CD4-positive, alpha-beta T cell (primary cell): ENCODE data around the gene KCNE3. TPM values are rescaled to one million over a fixed set of nuclear protein-coding genes. Genes with fewer than 3 reads are reported as not detected.

Experiments
- ATAC-seq: fragments of 200-7000 bp; cut with Tn5 transposase; one replicate; pipeline ENCODE4 v1.10.0; 2022; ENCODE audit warnings: mild to moderate bottlenecking; ENCODE audit not compliant: poor library complexity
- CTCF ChIA-PET: fragments of 350-600 bp; sonication (Branson Sonifier 250); formaldehyde crosslinking; loops from one replicate; lab custom pipeline; 2021; ENCODE audit warnings: antibody characterized with exemption, inconsistent platforms; lab: Charles Lee
- POLR2A ChIA-PET: fragments of 350-600 bp; sonication (Branson Sonifier 250); formaldehyde crosslinking; loops from one replicate; lab custom pipeline; 2021; ENCODE audit warnings: antibody characterized with exemption, inconsistent platforms; lab: Charles Lee
- DNase-seq, 14 experiments: peaks; one replicate each; pipeline ENCODE4 v3.0.0-alpha.2; 2013 to 2020; ENCODE audit warnings: mixed read lengths in 2 of 14
- H3K27ac ChIP-seq, 2 donors: one replicate each; pipeline versions ENCODE4 v1.5.1 to v1.7.0; 2013; ENCODE audit warnings: low read length in 2 of 2, low read depth in 1 of 2, mild to moderate bottlenecking in 1 of 2
- H3K27me3 ChIP-seq, 2 experiments: 1 replicate in 1 of 2; 2 replicates in 1 of 2; pipeline versions ENCODE4 v1.6.1 to v1.7.0; 2013; ENCODE audit warnings: low read length in 2 of 2, control low read depth in 1 of 2, mild to moderate bottlenecking in 1 of 2, moderate library complexity in 1 of 2; ENCODE audit not compliant: insufficient read depth in 2 of 2, control insufficient read depth in 1 of 2
- H3K36me3 ChIP-seq: one replicate; pipeline ENCODE4 v1.6.1; 2013; ENCODE audit warnings: low read length, control low read depth; ENCODE audit not compliant: insufficient read depth
- H3K4me1 ChIP-seq: one replicate; pipeline ENCODE4 v1.6.1; 2013; ENCODE audit warnings: low read length, control low read depth; ENCODE audit not compliant: insufficient read depth
- H3K4me3 ChIP-seq: one replicate; pipeline ENCODE4 v1.5.1; 2013; ENCODE audit warnings: mild to moderate bottlenecking, low read length, moderate library complexity
- H3K9me3 ChIP-seq, 2 experiments: 1 replicate in 1 of 2; 2 replicates in 1 of 2; pipeline versions ENCODE4 v1.6.1 to v1.7.0; 2013; ENCODE audit warnings: low read length in 2 of 2, mild to moderate bottlenecking in 2 of 2, control low read depth in 1 of 2, moderate library complexity in 1 of 2; ENCODE audit not compliant: control insufficient read depth in 1 of 2, insufficient read depth in 1 of 2
- H3K27ac Mint-ChIP-seq: one replicate; pipeline ENCODE4 v1.8.0; 2020; ENCODE audit warnings: mixed read lengths
- H3K27me3 Mint-ChIP-seq: one replicate; pipeline ENCODE4 v1.8.0; 2021; ENCODE audit warnings: mixed read lengths
- H3K36me3 Mint-ChIP-seq: one replicate; pipeline ENCODE4 v1.8.0; 2021; ENCODE audit warnings: low read depth, mixed read lengths
- H3K4me1 Mint-ChIP-seq: one replicate; pipeline ENCODE4 v1.8.0; 2021; ENCODE audit warnings: low read depth, mixed read lengths
- H3K4me3 Mint-ChIP-seq: one replicate; pipeline ENCODE4 v1.8.0; 2020; ENCODE audit warnings: mild to moderate bottlenecking, mixed read lengths
- H3K9me3 Mint-ChIP-seq: one replicate; pipeline ENCODE4 v1.8.0; 2020; ENCODE audit warnings: mixed read lengths
- CTCF ChIP-seq: fragments of 200-600 bp; IDR thresholded peaks from one replicate; pipeline ENCODE4 v1.8.0; 2022; ENCODE audit warnings: antibody characterized with exemption, mild to moderate bottlenecking
- intact Hi-C, 2 experiments: fragments of 100-400 bp; cut with DNase I in 1 of 2; cut with micrococcal nuclease in 1 of 2; formaldehyde crosslinking; loops; one replicate each; pipeline versions ENCODE4 v1.15.1 to v1.9.0; 2023 to 2025; cut with DNase I, micrococcal nuclease
- total RNA-seq, 174 experiments: library from RNA in 2 of 174; stranded (reverse) in 2 of 174; gene quantifications; one replicate each; pipeline ENCODE4 v1.2.3 and lab custom pipeline; 2021 to 2026

KCNE3 gene
- total RNA-seq, 2 experiments from 2014 or later, result 0.08 to 0.22 TPM

- Histone ChIP-seq H3K36me3 (no peaks in the 10 kb centered on the region), H3K27me3 (no peaks in the 10 kb centered on the region), H3K27ac (no peak overlapping the region), H3K4me1 (no peaks in the 10 kb centered on the region), H3K9me3 (no peaks in the 10 kb centered on the region), H3K4me3 (no peak overlapping the region)
- Mint-ChIP-seq H3K36me3 (no peaks in the 10 kb centered on the region), H3K4me3 (no peak overlapping the region), H3K4me1 (no peaks in the 10 kb centered on the region), H3K27me3 (no peaks in the 10 kb centered on the region), H3K9me3 (no peaks in the 10 kb centered on the region), H3K27ac (no peak overlapping the region)
- CTCF ChIA-PET, result no interaction called here
- intact Hi-C loops, result no loop called here
- ATAC-seq (no peak), DNase-seq (no peak)
- POLR2A ChIA-PET, result interaction anchor here (1.7 kb wide), 1 partner anchor 14 kb away, joined by 4 read pairs; the partner anchor contains the start of gene LIPT2
- TF ChIP-seq CTCF, result no peak
Observed at GRCh38 chr11:74478877-74479731, 11.8 kb upstream of the KCNE3 start.

- H3K36me3 ChIP-seq, result no peaks in the 10 kb centered on the region
- H3K27me3 Mint-ChIP-seq, result peaks cover 6% of the 10 kb centered on the region
- intact Hi-C loops, result no loop called here
- H3K27ac ChIP-seq, result no peak overlapping the region
- no peak overlapping the region for H3K27ac Mint-ChIP-seq
- H3K9me3 ChIP-seq, result no peaks in the 10 kb centered on the region
- H3K9me3 Mint-ChIP-seq, result no peaks in the 10 kb centered on the region
- H3K4me1 Mint-ChIP-seq, result no peaks in the 10 kb centered on the region
- ATAC-seq (no peak), DNase-seq (no peak)
- no peak overlapping the region for H3K4me3 ChIP-seq
- no peak for TF ChIP-seq CTCF
- CTCF ChIA-PET, result interaction anchor here (1.3 kb wide), 1 partner anchor 27 kb away, joined by 3 read pairs; no protein-coding TSS in a partner anchor
- no peaks in the 10 kb centered on the region for H3K36me3 Mint-ChIP-seq
- no peak overlapping the region for H3K4me3 Mint-ChIP-seq
- H3K4me1 ChIP-seq, result no peaks in the 10 kb centered on the region
- no peaks in the 10 kb centered on the region for H3K27me3 ChIP-seq
- POLR2A ChIA-PET, result interaction anchor here (1.5 kb wide), 1 partner anchor 17 kb away, joined by 8 read pairs; the partner anchor contains the start of gene LIPT2
Observed at GRCh38 chr11:74476536-74476935, 9.2 kb upstream of the KCNE3 start.

GRCh38 chr11:74474316-74474715, 7.0 kb upstream of the KCNE3 start:
- H3K4me3 Mint-ChIP-seq, result no peak overlapping the region
- no peak for TF ChIP-seq CTCF
- H3K9me3 ChIP-seq, result no peaks in the 10 kb centered on the region
- ATAC-seq, result no peak
- no peaks in the 10 kb centered on the region for H3K4me1 Mint-ChIP-seq
- no peaks in the 10 kb centered on the region for H3K27me3 ChIP-seq
- intact Hi-C loops, result no loop called here
- peaks cover 11% of the 10 kb centered on the region for H3K27me3 Mint-ChIP-seq
- no peaks in the 10 kb centered on the region for H3K36me3 Mint-ChIP-seq
- no peak overlapping the region for H3K4me3 ChIP-seq
- ChIA-PET CTCF (no interaction called here), POLR2A (no interaction called here)
- no peak overlapping the region for H3K27ac Mint-ChIP-seq
- H3K36me3 ChIP-seq, result no peaks in the 10 kb centered on the region
- H3K9me3 Mint-ChIP-seq, result no peaks in the 10 kb centered on the region
- H3K27ac ChIP-seq, result no peak overlapping the region
- H3K4me1 ChIP-seq, result no peaks in the 10 kb centered on the region
- DNase-seq, result no peak
